ENCODE results near the gene ENOX2. TPM values are rescaled to one million over a fixed set of nuclear protein-coding genes. Genes with fewer than 3 reads are reported as not detected.
A peak's percentile ranks its signal among the peaks of the same experiment; 100 is the strongest.
"Not testable (repeated sequence)": the region's sequence is repeated elsewhere in the genome, so short reads cannot be mapped to it uniquely, and the experiment has no call there.

ENOX2 gene
- total RNA-seq, 3 donors from 2014 or later = 11.5 to 20.3 (median 15.2) TPM

DNA sequence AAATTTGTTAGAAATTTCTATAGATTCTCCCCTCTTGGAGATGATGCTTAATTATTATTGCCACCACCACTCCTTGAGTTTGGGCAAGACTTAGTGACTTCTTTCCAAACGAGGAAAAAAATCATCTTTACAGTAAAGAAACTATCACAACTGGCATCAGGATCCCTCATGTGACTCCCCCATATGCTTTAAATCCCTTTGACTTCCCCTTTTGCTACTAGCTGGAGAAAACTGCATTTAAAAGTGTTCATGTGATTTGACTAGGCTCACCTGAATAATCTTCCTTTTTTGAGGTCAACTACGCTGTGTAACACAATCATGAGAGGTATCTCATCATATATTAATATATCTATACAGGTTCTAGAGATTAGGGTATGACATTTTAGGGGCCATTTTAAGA lies 30.3 kb upstream of the ENOX2 start:
- Histone ChIP-seq H3K27ac (no peak overlapping the region), H3K36me3 (no peaks in the 10 kb centered on the region), H3K4me1 (no peaks in the 10 kb centered on the region), H3K9me3 (no peaks in the 10 kb centered on the region), H3K27me3 (peaks cover 0 to 7% of the 10 kb centered on the region in 2 donors), H3K4me3 (no peak overlapping the region)
- intact Hi-C loops (cut with DNase I; ENCODE audit: low total_unique reads) = no loop called here
- DNase-seq (ENCODE audit: low spot score in 2 of 2) = no peak
- no peak for TF ChIP-seq POLR2A (IDR thresholded peaks at IDR 0.05)
- TF ChIP-seq POLR2AphosphoS5 (IDR thresholded peaks at IDR 0.05) = no peak
- TF ChIP-seq, protein P1, sequence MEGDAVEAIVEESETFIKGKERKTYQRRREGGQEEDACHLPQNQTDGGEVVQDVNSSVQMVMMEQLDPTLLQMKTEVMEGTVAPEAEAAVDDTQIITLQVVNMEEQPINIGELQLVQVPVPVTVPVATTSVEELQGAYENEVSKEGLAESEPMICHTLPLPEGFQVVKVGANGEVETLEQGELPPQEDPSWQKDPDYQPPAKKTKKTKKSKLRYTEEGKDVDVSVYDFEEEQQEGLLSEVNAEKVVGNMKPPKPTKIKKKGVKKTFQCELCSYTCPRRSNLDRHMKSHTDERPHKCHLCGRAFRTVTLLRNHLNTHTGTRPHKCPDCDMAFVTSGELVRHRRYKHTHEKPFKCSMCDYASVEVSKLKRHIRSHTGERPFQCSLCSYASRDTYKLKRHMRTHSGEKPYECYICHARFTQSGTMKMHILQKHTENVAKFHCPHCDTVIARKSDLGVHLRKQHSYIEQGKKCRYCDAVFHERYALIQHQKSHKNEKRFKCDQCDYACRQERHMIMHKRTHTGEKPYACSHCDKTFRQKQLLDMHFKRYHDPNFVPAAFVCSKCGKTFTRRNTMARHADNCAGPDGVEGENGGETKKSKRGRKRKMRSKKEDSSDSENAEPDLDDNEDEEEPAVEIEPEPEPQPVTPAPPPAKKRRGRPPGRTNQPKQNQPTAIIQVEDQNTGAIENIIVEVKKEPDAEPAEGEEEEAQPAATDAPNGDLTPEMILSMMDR (IDR thresholded peaks at IDR 0.05) = no peak

DNA sequence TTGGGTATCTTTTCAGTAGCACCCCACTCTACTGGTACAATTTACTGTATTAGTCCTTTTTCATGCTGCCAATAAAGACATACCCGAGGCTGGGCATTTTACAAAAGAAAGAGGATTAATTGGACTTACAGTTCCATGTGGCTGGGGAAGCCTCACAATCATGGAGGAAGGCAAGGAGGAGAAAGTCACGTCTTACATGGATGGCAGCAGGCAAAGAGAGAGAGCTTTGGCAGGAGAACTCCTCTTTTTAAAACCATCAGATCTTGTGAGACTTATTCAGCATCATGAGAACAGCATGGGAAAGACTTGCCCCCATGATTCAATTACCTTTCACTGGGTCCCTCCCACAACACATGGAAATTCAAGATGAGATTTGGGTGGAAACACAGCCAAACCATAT lies 17.4 kb upstream of the ENOX2 start:
- H3K4me1 ChIP-seq; intact Hi-C loops (cut with DNase I; ENCODE audit: low total_unique reads): not testable (repeated sequence)

DNA sequence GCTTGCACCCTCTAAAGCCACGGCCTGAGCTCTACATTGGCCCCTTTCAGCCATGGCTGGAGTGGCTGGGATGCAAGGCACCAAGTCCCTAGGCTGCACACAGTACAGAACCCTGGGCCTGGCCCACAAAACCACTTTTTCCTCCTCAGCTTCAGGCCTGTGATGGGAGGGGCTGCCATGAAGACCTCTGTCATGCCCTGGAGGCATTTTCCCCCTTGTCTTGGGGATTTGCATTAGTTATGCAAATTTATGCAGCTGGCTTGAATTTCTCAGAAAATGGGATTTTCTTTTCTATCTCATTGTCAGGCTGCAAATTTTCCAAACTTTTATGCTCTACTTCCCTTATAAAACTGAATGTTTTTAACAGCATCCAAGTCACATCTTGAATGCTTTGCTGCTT lies 16.7 kb upstream of the ENOX2 start:
- intact Hi-C loops (cut with DNase I; ENCODE audit: low total_unique reads); H3K9me3 ChIP-seq; DNase-seq (ENCODE audit: low spot score in 2 of 2): not testable (repeated sequence)

More for the DNA sequence above, 17.4 kb upstream of the ENOX2 start:
- H3K27me3 ChIP-seq = peaks cover 0 to 24% of the 10 kb centered on the region in 2 donors
- H3K36me3 ChIP-seq; H3K27ac ChIP-seq; DNase-seq (ENCODE audit: low spot score in 2 of 2); H3K4me3 ChIP-seq; H3K9me3 ChIP-seq: not testable (repeated sequence)

DNA sequence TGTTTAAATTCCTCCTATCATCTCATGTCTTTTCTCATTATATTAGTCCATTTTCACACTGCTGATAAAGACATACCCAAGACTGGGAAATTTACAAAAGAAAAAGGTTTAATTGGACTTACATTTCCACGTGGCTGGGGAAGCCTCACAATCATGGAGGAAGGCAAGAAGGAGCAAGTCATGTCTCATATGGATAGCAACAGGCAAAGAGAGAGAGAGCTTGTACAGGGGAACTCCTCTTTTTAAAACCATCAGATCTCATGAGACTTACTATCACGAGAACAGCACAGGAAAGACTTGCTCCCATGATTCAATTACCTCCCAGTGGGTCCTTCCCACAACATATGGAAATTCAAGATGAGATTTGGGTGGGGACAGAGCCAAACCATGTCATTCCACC lies 15.5 kb upstream of the ENOX2 start:
- H3K4me3 ChIP-seq; intact Hi-C loops (cut with DNase I; ENCODE audit: low total_unique reads); H3K9me3 ChIP-seq; H3K4me1 ChIP-seq; H3K36me3 ChIP-seq; H3K27ac ChIP-seq; DNase-seq (ENCODE audit: low spot score in 2 of 2): not testable (repeated sequence)
- H3K27me3 ChIP-seq = peaks cover 0 to 39% of the 10 kb centered on the region in 2 donors

More for the DNA sequence above, 16.7 kb upstream of the ENOX2 start:
- H3K27me3 ChIP-seq = peaks cover 0 to 31% of the 10 kb centered on the region in 2 donors
- not testable (repeated sequence) for H3K4me3 ChIP-seq, H3K36me3 ChIP-seq, H3K27ac ChIP-seq, H3K4me1 ChIP-seq

DNA sequence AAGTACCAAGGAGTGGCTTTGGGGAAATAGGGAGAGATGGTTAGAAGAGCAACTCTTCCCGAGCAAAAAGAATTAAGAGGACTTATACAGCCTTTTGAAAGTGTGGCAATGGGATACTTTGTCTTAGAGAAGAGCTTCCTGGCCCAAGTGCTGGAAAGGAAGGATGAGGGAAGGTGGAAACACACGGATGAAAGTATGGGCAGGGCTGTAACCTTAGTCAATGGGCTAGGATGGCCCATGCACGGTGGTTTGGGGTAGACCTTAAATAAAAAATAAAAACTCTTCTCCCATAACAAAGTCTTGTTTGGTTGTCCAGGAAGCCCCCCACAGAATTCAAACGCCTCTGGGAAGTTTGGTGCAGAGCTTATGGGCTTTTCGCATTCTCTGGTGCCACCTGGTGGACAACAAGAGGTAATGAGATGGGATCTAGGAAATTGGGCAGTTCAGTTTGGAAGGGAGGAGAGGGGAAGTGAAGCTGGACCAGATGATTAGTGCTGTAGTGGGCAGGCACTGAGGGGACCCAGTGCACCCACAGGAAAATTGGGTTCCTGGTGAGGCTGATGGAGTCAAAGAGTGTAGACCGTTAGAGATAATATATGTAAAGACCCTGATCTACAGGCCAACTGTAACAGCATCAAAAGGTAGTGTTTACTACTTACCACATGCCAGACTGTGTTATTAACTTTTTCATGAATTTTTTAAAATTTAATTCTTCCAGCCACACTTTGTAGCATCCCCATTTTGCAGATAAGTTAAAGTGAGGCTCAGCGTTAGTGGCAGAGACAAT lies 13.8 kb upstream of the ENOX2 start:
- Histone ChIP-seq H3K9me3 (no peaks in the 10 kb centered on the region), H3K4me3 (no peak overlapping the region), H3K27me3 (peaks cover 0 to 48% of the 10 kb centered on the region in 2 donors), H3K27ac (no peak overlapping the region), H3K4me1 (no peaks in the 10 kb centered on the region), H3K36me3 (no peaks in the 10 kb centered on the region)
- no peak for DNase-seq (ENCODE audit: low spot score in 2 of 2)
- TF ChIP-seq, protein P1 (IDR thresholded peaks at IDR 0.05) = peak; percentile 12 to 71 (median 59)
- TF ChIP-seq POLR2AphosphoS5 (IDR thresholded peaks at IDR 0.05) = no peak
- intact Hi-C loops (cut with DNase I; ENCODE audit: low total_unique reads) = no loop called here

DNA sequence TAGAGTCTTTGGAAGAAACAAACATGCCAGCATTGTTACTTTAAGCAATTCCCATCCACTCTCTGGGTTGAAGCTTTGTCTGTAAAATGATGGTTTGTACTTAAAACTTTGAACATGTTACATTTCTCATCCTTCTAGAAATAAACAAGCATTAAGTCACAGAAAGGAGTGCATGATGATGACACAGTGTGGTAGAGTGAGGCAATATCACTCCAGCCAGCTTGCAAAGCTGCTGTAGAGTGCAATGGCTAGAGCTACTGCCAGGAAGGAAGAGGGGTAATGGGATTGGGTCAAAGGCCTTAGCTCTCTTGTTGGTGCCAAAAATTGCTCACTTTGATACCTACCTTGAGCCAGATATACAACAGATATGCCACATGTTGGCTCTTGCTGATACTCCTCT lies 12.3 kb upstream of the ENOX2 start:
- intact Hi-C loops (cut with DNase I; ENCODE audit: low total_unique reads) = no loop called here
- peaks cover 0 to 48% of the 10 kb centered on the region in 2 donors for H3K27me3 ChIP-seq
- H3K4me1 ChIP-seq = no peaks in the 10 kb centered on the region
- no peak overlapping the region for H3K4me3 ChIP-seq
- H3K9me3 ChIP-seq = no peaks in the 10 kb centered on the region
- no peaks in the 10 kb centered on the region for H3K36me3 ChIP-seq
- no peak overlapping the region for H3K27ac ChIP-seq
- no peak for DNase-seq (ENCODE audit: low spot score in 2 of 2)
- no peak for TF ChIP-seq POLR2A (IDR thresholded peaks at IDR 0.05)
- TF ChIP-seq, protein P1 (IDR thresholded peaks at IDR 0.05) = no peak
- no peak for TF ChIP-seq POLR2AphosphoS5 (IDR thresholded peaks at IDR 0.05)
